ENCODE data around the gene ABCC8. TPM values are rescaled to one million over a fixed set of nuclear protein-coding genes. Genes with fewer than 3 reads are reported as not detected.

ABCC8 gene
- total and polyA plus RNA-seq, 9 of the 15 experiments (the other 6 are each of a cell fraction or from before 2014, with no cell fraction given), result not detected

DNA sequence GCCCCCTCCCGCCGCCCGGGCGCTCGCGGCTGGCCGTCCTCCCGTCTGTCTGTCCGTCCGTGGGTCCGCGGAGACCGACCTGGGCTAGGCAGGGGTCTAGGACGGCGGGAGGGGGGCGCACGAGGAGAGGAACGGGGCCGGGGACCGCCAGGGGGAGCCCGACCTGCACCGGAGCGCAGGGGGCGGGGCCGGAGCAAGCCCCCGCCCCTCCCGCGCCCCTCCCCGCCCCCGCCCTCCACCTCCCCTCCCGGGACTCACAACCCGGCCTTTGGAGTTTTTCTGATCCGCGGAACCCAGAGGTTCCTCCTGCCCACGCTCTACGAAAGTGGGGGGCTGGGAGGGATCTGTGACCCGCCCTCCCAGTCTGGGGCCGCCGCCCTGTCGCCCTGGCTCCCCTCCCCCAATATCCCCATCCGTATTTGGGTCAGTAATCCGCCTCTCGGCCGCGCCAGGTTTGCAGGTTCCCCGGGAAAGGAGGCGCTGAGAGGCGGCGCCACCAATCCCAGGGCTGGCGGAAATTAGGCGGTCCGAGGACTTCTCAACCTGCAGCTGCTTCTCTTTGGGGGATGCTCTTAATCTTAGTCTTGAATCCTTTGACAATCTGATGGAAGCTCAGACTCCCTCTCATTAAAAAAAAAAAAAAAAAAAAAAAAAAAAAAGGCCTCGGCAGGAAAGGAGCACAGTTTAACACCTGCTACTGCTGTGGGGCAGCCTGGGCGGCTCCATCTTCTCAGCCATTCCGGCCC is 87.3 kb downstream of the ABCC8 start (continued):
- TF ChIP-seq MGA (IDR thresholded peaks at IDR 0.05) (peak; percentile 48; the same call in 1 of the 2 replicates), CTBP1 (IDR thresholded peaks at IDR 0.05; ENCODE audit: borderline replicate concordance) (peak; percentile 38; the same call in 1 of the 2 replicates), ZBTB7A (IDR thresholded peaks at IDR 0.05; ENCODE audit: borderline replicate concordance, control insufficient read depth, low read depth, low read length) (peak; percentile 94), POLR2G (IDR thresholded peaks at IDR 0.05; ENCODE audit: low read depth, low read length) (0 out of 2 replicates have a peak, but pooled peaks have one; percentile 12), CCNT2 (IDR thresholded peaks at IDR 0.05; ENCODE audit: borderline replicate concordance, extremely low read depth, insufficient read length, low read depth, low read length) (peak; percentile 20), ZEB2 (IDR thresholded peaks at IDR 0.05) (no peak), COPS2 (conservative IDR thresholded peaks at IDR 0.05) (no peak)
- TF ChIP-seq, protein P1, sequence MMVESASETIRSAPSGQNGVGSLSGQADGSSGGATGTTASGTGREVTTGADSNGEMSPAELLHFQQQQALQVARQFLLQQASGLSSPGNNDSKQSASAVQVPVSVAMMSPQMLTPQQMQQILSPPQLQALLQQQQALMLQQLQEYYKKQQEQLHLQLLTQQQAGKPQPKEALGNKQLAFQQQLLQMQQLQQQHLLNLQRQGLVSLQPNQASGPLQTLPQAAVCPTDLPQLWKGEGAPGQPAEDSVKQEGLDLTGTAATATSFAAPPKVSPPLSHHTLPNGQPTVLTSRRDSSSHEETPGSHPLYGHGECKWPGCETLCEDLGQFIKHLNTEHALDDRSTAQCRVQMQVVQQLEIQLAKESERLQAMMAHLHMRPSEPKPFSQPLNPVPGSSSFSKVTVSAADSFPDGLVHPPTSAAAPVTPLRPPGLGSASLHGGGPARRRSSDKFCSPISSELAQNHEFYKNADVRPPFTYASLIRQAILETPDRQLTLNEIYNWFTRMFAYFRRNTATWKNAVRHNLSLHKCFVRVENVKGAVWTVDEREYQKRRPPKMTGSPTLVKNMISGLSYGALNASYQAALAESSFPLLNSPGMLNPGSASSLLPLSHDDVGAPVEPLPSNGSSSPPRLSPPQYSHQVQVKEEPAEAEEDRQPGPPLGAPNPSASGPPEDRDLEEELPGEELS (CRISPR knock-in tag; IDR thresholded peaks at IDR 0.05; ENCODE audit: borderline replicate concordance), result 0 out of 2 replicates have a peak, but pooled peaks have one; percentile 38
